HuH-7.5 (cell line): ENCODE results near the gene IL36RN.

Experiments
- DNase-seq: peaks from one replicate; pipeline ENCODE4 v3.0.0; 2011; ENCODE audit warnings: low spot score

The IL36RN gene

DNA sequence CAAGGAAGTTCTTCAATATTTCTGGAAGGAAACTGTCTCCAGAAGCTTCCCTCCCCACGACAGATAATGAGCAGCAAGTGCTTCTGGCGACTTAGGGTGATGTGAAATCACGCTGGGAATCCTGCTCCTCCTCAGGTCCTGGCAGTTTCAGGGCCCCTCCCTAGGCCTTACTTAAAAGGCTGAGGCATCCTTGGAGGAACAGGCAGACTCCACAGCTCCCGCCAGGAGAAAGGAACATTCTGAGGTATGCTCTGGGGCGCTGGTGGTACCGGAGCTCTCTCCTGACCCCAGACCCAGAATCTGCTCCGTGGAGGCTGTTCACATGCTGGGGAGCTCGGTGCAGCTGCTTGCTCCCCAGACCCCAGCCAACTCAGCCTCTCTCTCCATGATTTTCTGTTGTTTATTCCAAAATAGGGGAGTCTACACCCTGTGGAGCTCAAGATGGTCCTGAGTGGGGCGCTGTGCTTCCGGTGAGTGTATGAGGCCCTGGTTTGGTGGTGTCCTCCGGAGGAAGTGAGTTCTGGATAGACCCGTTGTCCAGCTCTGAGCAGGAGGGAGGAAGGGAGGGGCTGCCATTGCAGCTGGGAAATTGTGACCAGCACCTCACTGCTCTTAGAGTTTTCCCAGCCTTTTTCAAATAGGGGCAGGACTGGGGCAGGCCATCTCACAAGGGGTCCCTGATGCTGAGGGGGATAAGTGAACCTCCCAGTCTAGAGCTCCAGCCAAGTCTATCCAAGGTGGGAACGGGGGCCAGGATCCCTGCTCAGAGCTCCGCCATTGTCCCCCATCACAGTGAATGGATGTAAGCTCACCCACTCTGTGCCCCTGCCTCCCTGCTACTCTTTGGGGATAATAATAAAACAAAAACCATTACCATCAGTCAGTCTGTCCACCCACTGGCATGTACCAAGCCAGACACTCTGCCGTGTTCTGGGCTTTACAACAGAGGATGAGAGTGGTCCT, at the start of gene IL36RN:
IL36RN (plus strand) TSS at position 201 of the 963 bp plus-strand sequence; CDS start at position 442, 241 bp downstream.
- no peak for DNase-seq

DNA sequence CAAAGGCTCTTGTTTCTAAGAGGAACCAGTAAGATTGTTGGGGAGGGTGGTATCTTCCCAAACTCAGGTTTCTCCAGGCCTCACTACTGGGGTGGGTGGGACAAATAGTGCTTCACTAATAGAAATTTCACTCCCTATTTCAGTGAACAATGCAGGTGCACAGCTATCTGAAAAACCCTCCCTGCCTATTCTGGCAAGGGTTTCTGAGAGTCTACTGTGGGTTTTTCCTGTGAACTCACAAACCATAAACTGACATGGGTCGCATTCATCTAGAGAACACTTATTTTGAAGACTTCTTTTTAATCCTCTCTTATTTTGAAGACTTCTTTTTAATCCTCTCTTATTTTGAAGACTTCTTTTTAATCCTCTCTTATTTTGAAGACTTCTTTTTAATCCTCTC, 49.4 kb upstream of the IL36RN start:
- DNase-seq: no peak

DNA sequence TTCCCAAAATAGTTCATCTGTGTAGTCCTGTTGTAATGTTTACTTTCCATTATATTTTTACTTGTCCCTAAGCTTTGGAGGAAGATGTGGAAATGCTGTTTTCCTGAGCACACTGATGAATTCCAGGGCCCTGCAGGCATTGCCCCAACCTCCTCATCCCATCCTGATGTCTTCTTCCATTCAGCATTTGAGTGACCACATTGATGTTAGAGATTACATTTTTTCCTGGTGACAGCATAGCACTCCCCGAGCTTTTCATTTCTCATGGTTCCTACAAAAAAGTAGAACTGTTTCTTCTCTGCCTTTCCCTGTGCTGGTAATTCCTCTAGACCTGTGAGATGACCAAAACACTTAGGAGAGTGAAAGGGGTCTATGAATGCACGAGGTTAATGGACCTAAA, 48.9 kb upstream of the IL36RN start:
- DNase-seq: no peak

DNA sequence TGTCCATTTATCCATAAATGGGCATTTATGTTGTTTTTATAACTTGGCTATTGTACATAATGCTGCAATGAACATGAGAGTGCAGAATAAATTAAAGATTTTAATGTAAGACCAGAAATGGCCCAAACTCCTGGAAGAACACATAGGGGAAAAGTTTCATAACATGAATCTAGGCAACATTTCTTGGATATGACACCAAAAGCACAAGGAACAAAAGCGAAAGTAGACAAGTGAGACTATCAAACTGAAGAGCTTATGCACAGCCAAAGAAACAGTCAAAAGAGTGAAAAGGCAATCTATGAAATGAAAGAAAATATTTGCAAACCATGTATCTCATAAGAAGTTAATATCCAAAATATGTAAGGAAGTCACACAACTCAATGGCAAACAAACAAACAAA, 47.9 kb upstream of the IL36RN start:
- no peak for DNase-seq

DNA sequence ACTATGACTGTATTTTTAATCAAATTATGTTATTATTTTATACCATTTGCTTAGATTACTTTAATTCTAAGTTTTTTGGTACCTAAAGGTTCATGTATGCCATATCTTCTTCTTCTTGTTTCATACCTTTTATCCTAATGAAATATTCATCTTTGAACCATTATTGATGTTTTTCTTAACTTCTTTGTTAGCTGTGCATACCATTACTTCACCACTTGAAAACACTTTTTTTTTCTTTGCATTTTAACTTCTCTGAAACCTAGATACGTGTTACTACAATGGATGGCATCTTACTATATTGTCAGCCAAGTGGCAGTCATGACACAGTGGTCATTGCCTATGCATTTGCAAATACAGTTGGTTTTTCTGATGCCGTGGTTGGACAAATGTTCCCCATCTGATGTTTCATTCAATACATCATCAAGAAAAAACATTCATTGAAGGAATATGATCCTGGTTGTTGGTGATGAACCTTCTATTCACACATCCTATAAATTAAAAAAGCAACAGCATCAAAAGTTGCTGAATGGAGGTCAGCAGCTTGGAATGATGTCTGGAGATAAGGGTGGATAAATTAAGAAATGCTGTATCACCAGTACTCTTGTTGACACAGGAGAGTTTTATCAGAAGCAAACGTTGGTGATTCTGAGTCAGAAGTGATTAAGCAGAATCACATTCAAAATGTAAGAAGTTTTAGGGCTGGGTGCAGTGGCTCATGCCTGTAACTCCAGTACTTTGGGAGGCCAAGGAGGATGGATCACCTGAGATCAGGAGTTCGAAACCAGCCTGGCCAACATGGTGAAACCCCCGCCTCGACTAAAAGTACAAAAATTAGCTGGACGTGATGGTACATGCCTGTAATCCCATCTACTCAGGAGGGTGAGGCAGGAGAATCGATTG, 46.3 kb upstream of the IL36RN start:
- DNase-seq: no peak

DNA sequence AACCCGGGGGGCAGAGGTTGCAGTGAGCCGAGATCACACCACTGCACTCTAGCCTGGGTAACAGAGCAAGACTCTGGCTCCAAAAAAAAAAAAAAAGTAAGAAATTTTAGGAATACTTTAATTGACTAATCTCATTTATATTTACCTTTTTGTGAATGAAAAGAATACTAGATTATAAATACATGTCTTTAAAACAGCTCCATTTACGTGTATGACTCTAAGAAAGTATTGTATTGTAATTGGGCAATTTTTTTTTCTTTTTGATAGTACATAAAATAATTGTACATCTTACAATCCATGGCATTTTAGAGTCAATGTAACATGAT, 45.7 kb upstream of the IL36RN start:
- DNase-seq: no peak

DNA sequence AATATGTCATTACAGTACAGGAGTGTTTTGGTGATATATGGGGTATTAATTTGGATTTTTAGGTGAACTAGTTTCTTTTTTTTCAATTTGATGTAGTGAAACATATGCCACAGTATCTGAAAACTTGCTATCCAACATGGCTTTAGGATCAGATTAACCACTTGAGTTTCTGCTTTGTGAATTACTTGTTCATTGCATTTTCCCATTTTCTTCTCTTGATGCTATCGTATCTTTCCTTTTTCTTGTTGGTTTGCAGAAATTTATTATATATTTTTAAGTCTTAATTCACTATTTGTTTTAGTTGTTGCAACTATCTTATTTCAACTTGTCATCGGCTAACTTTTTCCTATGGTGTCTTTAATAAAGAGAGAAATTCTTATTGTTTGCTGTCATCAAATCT, 44.9 kb upstream of the IL36RN start:
- no peak for DNase-seq

DNA sequence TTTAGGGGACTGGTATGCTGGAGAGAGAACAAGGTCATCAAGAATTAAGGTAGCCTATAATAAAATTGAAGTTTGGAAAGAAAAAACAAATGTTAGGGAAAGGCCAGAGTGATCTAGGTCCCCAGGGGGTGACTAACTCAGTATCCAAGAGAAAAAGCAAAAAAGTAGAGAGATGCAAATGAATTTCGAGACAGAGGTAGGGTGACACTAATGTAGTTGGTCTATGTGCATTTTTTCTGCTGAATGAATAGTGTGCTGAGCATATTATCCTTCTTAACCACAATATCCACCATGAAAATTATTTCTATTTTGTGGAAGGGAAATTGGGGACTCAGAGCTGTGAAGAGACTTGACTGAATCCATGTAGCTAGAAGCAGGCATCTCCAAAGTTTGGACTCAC, 44.0 kb upstream of the IL36RN start:
- no peak for DNase-seq

DNA sequence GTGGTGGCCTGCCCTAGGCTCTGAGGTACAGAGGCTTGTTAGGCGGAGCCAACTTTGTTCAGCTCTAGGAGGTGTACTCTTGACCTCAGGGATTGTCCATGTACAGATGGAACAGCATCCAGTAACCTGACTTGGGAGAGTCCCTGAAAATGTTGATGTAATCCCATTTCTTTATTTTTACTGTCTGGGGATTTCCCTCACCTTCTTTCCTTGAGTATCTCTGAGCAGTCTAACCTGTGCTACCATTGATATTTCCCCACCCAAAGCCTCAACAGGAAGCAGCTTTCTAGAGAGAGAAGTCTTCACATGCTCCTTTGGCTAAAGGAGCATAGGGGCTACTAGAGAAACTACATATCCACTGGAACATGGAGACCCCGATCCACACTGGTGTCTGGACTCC, 43.3 kb upstream of the IL36RN start:
- DNase-seq: no peak

DNA sequence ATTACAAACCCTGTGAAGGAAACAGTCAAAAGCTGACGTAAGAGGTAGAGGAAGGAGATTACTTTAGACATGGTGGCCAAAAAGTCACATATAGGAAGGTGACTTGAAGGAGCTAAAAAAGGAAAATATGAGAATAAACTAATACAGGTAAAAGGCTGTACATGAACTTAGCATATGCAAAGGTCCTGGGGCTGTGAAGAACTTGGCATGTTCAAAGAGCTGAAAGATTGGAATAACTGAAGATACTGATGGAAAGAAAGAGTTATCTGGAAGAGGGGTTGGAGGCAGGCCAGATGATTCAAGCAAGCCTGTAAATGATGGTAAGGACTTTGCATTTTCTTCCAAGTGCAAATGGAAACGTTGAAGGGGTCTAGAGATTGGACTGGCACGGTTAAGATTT, 40.5 kb upstream of the IL36RN start:
- no peak for DNase-seq

DNA sequence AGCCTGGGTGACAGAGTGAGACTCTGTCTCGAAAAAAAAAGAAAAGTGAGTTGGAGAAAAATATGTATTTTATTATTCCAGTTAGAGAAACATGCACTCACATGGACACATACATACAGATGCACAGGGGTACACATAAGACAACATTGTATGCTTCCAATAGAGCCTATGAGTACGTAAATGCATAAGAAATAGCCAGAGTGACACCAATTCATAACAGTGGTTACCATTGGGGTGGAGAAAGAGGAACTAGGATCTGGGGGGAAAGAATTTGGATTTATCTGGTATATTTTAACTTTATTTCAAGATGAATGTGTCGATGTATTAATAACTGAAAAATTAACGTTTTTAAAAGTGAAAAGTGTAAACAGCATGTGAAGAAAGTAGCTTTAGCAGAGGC, 37.7 kb upstream of the IL36RN start:
- DNase-seq: no peak

DNA sequence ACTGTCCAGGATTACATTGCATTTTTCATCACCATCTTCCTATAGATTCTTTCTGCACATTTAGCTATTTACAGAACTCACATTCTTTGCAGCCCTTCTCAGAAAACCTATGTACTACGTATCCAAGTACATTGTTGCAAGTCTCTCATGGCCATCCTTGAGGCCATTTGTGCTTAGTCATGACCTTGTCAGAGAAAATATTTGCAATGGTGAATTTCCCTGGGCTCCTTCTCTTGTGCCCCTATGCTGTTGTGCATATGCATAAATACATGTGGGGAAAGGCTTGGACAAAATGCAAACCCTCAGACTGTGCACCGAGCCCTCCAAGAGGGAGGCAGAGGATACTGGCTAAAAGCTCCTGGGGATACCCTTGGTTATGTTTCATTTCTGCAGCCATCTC, 34.2 kb upstream of the IL36RN start:
- no peak for DNase-seq

DNA sequence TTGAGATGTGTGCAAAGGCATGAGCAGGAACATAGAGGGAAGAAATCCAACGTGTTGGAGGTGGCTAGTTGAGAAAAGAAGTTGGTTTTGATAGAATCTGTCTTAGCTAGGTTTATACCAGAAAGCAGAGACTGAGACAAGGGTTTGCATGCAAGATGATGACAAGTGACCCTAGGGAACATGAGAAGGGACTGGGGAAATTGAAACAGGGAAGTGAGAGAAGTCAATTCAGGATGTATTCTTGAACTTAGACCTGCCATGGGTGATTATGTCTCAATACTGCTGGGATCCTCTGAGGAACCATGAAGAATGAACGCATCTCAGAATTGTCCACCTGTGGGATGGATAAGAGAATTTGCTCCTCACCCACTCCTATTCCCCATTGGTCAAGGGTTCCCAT, 33.3 kb upstream of the IL36RN start:
- no peak for DNase-seq

DNA sequence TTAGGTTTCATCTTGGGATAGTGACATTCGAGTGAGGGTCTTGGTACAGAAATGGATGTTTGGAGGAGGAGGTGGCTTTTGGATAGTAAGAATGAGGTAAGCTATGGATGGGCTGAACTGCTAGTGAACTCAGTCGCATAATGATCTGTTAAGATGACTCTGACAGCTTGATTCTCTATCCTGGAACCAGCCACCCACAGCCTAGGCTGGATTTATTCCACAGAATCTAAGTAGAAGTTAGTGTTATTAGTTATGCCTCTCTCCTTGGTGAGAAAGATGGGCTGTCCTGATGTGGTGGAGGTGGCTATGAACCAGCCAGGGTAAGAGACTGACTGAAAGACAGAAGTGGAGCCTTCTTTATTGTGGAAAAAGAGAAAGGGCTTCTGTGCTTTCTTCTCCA, 31.3 kb upstream of the IL36RN start:
- no peak for DNase-seq

DNA sequence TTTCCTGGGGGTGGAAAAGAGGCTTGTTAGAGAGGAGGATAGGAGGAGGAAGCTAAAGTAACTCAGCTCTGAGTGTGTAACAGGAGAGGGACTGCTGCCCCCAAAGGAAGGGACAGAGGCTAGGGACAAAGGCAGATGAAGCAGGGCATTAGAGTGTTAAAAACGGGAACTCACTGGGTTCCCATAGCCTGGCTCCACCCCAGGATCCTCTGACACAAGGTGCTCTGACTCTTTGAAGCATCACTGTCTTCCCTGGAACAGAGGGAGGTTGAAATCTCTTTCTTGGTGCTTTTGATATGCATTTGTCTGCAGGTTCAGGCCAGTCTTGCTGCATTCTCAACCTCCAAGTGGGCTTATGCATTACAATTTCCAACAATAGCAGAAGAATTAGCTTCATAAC, 30.9 kb upstream of the IL36RN start:
- no peak for DNase-seq

DNA sequence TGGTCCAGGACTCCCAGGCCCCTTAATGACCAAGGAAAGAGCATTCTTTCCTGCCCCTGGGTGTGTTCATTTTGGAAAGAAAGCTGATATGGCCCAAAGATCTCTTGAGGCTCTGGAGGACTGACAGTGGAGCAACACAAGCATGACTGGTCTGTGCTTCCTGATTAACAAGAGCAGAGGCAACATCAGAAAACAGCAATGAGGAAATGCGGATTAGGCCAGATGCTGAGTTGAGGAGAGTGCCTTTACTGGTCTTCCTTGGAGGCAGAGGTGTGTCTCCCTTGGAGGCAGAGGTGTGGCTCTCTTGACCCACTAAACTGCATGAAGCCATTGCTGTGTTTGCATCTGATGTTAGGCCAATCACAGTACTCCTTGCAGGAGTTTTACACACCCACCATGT, 26.3 kb upstream of the IL36RN start:
- DNase-seq: no peak

DNA sequence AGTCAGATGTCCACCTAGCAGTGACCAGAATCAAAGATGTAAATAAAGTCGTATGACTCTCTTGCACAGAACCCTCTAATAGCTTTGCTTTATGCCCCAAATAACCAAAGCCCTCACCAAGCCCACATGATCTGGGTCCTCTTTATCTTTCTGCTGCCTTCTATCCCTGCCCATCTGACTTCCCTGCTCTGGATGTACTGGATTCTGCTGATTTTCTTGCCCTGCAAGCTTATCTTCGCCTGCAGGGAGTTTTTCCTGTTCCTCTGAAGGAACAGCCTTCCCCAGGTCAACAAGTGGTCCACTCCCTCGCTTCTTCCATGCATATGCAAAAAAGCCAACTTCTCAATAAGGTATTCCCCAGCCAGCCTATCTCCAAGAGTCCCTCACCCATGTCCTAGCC, 25.0 kb upstream of the IL36RN start:
- DNase-seq: no peak

DNA sequence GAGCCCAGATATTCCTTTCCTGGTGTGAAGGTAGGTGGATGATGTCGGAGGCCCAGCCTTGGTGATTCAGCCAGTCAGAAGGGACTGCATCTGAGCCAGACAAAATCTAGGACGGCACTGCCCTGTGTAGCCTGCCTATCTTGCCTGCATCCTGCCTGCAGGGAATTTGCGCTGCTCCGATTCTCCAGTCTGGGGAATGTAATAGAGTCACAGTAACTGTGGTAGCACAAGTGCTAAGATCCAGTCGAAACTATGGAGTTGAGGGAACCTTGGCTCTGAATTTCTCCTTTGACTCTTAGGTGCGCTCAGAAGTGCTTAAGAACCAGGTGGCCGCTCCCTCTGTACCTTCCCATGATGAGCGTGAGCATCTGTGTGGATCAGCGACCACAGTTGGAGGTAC, 22.2 kb upstream of the IL36RN start:
- DNase-seq: no peak

DNA sequence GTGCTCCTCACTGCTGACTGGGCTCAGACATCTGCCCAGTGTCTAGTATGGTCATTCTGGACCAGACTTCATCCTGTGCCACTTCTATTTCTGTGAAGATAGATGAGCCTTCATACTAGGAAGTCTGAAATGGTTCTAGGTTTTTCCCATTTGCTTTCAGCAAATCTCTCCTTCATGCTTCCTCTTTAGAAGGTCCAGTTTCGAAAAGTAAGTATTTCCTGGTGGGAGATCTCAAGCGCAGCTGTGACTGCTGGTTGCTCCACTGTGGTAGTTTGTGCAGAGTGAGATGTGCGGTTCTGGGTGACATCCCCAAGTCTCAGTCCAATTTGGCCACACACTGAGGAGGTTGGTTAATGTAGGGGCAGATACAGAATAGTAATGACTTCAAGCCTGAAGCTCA, 20.7 kb upstream of the IL36RN start:
- no peak for DNase-seq

DNA sequence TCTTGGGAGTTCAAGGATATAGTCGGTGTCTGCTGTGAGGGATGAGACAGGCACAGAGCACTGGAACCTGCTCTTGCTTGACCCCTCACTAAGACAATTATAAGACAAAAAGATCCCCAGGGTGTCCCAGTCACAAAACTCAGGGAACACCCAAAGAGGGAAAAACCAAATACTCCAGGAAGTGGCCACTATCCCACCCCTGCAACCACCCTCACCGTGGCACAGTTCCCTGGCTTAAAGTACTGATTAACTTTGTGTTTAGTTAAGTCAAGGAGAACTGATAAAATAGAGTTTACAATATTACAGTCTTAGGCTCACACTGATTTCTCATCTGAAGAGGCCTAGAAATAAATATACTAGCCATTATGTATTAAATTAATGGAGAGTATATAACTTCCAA, 19.8 kb upstream of the IL36RN start:
- DNase-seq: no peak

DNA sequence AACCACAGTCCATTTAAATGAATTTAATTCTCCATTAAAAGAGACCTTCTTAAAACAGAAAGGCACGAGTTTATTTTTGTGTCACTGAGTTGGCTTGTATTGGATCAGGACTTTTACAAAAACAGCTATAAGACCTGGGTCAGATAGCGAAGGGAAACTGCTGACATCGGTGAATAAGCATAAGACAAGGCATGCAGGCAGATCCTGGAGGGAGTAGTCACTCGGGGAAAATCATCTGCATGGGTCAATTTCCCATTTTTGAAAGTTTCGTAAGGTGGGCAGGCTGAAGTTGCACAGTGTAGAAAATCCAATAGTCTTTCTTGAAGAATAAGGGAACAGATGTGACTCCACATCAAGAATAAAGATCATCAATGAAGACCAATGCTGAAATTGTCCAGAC, 19.3 kb upstream of the IL36RN start:
- DNase-seq: no peak

DNA sequence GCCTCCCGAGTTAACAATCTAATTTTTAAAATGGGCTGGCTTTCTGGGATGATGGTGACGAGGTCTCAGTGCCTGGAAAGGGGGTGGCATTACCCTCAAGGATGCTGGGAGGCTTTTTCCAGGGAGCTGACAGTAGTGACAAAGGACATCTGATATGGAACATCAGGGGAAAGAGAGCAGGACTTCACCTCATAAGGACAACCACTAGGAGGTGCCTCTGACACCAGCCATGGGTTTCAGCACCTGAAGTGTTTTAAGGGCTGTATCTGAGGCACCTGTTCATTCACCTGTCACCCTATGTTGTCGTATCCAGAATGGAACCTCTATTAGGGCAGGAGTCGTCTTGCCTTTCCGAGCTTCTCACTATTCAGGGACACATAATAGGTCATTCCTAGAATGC, 17.1 kb upstream of the IL36RN start:
- no peak for DNase-seq

DNA sequence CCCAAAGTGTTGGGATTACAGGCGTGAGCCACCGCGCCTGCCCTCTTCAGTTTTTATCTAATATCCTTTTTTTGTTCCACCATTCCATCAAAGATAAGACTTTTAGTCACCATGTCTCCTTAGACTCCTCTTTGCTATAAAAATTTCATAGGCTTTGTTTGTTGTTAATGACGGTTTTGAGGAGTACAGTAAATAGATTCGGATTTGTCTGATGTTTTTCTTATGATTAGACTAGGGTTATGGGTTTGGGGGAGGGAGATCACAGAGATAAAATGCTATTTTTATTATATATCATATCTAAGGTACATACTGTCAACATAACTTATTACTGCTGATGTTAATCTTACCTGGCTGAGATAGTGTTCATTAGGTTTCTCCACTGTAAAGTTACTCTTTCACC, 12.5 kb upstream of the IL36RN start:
- DNase-seq: no peak
